ENCODE data around the gene NKPD1.

GRCh38 chr19:45166723-45167252 lies 6.0 kb upstream of the NKPD1 start:
- TF ChIP-seq CTCF (IDR thresholded peaks at IDR 0.05) (no peak), CHD2 (IDR thresholded peaks at IDR 0.05; ENCODE audit: low read length, partially characterized antibody) (no peak), EP300 (IDR thresholded peaks at IDR 0.05; ENCODE audit: borderline replicate concordance in 1 of 2, low read depth in 1 of 2, low read length in 1 of 2) (no peak), REST (IDR thresholded peaks at IDR 0.05; ENCODE audit: low read depth, low read length) (no peak), SIN3A (IDR thresholded peaks at IDR 0.05; ENCODE audit: borderline replicate concordance, low read depth, low read length) (no peak), EZH2phosphoT487 (IDR thresholded peaks at IDR 0.05; ENCODE audit: borderline replicate concordance, low read depth) (no peak), MAX (IDR thresholded peaks at IDR 0.05; ENCODE audit: low read depth) (no peak), GATA2 (CRISPR knock-in tag; IDR thresholded peaks at IDR 0.05) (no peak), RAD21 (IDR thresholded peaks at IDR 0.05; ENCODE audit: low read length) (no peak), POLR2AphosphoS5 (IDR thresholded peaks at IDR 0.05; ENCODE audit: low read depth, low read length) (no peak), NRF1 (IDR thresholded peaks at IDR 0.05; ENCODE audit: low read depth, low read length) (no peak), TAF1 (IDR thresholded peaks at IDR 0.05; ENCODE audit: borderline replicate concordance, low read depth, low read length) (no peak), ZBTB33 (IDR thresholded peaks at IDR 0.05; ENCODE audit: borderline replicate concordance, low read depth) (no peak), NFIC (IDR thresholded peaks at IDR 0.05; ENCODE audit: borderline replicate concordance) (no peak)
